Uterus (tissue), 2 donors: Measurements from ENCODE around the gene EMC6.

ENCODE experiments used
- CTCF ChIP-seq, 4 experiments: fragments of 200-600 bp in 2 of 4; fragments of 450-650 bp in 2 of 4; sonication (generic) in 2 of 4; IDR thresholded peaks; one replicate each; pipeline ENCODE4 v1.5.1; 2016 to 2019; ENCODE audit warnings: antibody characterized with exemption in 4 of 4, mild to moderate bottlenecking in 2 of 4, moderate library complexity in 1 of 4
- POLR2A ChIP-seq, 2 donors: fragments of 450-650 bp; IDR thresholded peaks; one replicate each; pipeline ENCODE4 v1.6.1; 2016; ENCODE audit warnings: antibody characterized with exemption in 2 of 2, mild to moderate bottlenecking in 1 of 2, moderate library complexity in 1 of 2

GRCh38 chr17:3627769-3628167 lies 40.8 kb upstream of the EMC6 start:
- no peak for TF ChIP-seq CTCF (IDR thresholded peaks at IDR 0.05)
- TF ChIP-seq POLR2A (IDR thresholded peaks at IDR 0.05), result no peak
